SKM-1 (cell line): Measurements from ENCODE around the gene MT1B.
"Not testable (repeated sequence)": the region's sequence is repeated elsewhere in the genome, so short reads cannot be mapped to it uniquely, and the experiment has no call there.

ENCODE experiments used
- DNase-seq: peaks from one replicate; lab custom pipeline; 2025; ENCODE audit not compliant: unreplicated experiment; lab: John Stamatoyannopoulos, UW

Gene MT1B

DNA sequence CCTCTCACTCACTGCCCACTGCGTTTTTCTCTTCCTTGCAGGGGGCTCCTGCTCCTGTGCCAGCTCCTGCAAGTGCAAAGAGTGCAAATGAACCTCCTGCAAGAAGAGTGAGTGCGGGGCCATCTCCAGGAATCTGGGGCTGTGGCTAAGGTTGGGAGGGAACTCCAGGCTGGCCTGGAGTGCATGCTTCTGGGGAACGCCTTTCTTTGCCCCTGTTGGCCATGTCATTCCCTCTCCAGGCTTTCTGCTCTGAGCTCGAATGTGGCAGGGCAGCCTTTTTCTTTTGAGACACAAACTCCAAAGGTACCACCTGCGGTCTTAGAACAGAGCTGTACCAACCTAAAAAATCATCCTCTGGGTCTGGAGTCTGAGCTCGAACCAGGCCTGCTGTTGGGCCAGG, 33.5 kb upstream of the MT1B start:
- no peak for DNase-seq

DNA sequence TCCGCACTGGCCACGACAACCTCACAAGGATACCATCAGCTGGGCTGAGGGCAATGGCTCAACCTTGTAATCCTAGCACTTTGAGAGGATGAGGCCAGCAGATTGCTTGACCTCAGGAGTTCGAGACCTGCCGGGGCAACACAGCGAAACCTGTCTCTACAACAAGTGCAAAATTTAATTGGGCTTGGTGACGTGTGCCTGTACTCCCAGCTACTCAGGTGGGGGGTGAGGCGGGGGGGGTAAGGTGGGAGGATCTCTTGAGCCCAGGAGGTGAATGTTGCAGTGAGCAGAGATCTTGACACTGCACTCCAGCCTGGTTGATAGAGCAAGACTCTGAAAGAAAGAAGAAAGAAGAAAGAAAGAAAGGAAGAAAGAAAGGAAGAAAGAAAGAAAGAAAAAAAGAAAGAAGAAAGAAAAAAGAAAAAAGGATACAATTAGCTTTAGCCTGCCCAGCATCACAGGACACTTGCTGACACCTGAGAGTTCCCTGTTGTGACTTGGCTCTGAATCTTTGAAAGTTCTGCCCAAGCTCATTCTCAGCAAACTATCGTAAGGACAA, 31.3 kb upstream of the MT1B start:
- no peak for DNase-seq

DNA sequence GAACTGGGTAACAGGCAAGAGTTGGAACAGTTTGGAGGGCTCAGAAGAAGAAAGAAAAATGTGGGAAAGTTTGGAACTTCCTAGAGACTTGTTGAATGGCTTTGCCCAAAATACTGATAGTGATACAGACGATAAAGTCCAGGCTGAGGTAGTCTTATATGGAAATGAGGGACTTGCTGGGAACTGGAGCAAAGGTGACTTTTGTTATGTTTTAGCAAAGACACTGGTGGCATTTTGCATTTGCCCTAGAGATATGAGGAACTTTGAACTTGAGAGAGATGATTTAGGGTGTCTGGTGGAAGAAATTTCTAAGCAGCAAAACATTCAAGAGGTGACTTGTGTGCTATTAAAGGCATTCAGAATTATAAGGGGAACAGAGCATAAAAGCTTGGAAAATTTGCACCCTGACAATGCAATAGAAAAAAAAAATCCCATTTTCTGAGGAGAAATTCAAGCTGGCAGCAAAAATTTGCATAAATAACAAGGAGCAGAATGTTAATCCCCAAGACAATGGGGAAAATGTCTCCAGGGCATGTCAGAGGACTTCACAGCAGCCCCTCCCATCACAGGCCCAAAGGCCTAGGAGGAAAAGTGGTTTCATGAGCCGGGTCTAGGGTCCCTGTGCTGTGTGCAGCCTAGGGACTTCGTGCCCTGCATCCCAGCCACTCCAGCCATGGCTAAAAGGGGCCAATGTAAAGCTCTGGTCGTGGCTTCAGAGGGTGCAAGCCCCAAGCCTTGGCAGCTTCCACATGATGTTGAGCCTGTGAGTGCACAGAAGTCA, 29.8 kb upstream of the MT1B start:
- not testable (repeated sequence) for DNase-seq

DNA sequence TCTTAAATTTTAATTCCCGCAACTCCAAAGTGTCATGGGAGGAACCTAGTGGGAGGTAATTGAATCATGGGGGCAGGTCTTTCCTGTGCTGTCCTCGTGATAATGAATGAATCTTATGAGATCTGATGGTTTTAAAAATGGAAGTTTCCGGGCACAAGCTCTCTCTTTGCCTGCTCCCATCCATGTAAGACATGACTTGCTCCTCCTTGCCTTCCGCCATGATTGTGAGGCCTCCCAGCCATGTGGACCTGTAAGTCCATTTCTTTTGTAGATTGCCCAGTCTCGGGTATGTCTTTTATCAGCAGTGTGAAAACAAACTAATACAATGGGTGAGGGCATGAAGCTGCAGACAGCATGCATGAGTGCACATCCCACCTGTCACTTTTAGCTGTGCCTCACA, 28.5 kb upstream of the MT1B start:
- not testable (repeated sequence) for DNase-seq

DNA sequence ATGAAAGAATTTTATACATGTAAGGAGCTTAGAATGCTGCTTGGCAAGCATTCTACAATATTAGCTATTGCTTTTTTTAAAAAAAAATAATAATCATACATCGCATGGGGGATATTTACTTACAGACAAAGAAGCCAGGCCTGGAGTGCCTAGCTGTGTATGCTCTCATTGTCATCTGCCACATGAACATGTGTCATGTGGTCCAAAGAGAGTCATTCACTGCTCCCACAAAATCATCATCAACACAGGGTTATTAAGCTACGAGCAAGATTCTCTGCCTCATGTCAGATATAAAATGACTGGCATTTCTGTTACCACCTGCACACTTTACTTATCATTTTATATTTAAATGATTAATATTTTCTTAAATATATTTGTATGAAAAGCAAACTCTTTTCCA, 28.0 kb upstream of the MT1B start:
- DNase-seq = no peak

DNA sequence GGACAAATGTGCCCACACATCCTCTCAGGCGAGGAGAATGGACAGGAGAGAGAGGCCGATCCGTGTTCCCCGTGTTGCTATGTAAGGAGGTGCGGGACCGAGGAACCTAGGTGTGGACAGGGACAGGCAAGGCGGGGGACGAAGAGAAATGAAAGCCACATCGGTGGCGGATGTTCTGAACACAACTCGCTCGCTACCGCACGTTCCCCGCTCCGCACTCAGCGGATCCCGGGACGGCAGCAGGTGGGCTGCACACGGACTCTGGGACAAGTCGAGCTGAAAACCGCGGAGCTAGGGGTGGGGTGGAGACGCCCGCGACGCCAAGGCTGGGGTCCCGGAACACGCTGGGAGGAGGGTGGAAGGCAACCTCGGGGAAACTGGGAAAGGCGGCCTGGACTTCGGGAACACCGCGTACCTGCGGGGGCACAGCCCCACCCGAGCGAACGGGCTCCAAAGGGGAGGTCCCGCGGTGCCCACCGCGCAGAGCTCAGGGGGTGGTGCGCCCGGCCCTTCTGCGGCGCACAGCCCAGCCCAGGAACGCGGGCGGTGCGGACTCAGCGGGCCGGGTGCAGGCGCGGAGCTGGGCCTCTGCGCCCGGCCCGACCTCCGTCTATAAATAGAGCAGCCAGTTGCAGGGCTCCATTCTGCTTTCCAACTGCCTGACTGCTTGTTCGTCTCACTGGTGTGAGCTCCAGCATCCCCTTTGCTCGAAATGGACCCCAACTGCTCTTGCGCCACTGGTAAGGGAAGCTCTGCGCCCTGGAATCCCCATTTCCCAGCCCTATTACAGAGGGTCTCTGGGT, 26.3 kb upstream of the MT1B start, which contains the start of gene MT1E:
Gene MT1E, plus strand, starts transcription at position 642 of the 803 bp plus-strand sequence. Its CDS starts 71 bp downstream, at position 713.
- peak; percentile 25 for DNase-seq

DNA sequence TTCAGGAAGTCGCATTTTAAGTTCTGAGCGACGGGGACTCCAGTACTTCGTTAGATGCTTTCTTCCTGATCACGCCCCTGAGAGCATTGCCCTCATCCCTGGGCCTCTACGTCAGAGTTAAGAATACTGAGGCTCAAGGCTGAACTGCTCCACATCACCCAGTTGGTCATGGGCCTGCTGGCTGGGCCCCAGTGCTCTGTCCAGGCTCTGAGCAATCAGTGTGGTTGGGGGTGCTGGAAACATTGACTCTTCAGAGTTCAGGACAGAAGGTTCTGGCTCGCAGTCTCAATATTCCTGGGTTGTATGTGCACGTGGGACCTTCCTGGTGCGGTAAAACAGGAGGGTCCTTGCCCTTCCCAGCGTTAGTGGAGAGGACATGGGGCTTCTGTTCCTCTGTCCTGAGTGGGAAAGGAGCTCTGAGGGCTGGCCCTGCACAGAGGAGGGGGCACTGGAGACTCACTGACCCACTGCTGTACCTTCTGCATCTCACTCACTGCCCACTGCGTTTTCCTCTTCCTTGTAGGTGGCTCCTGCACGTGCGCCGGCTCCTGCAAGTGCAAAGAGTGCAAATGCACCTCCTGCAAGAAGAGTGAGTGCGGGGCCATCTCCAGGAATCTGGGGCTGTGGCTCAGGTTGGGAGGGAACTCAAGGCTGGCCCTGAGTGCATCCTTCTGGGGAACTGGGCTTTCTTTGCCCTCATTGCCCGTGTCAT, 25.6 kb upstream of the MT1B start:
- no peak for DNase-seq

DNA sequence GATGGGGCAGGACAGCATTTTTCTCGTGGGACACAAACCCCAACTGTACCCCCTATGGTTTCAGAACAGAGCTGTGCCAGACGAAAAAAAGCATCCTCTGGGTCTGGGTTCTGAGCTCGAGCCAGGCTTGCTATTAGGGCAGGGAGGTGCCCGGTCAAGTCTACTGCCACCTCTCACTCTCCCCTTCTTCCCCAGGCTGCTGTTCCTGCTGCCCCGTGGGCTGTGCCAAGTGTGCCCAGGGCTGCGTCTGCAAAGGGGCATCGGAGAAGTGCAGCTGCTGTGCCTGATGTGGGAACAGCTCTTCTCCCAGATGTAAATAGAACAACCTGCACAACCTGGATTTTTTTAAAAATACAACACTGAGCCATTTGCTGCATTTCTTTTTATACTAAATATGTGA, 25.0 kb upstream of the MT1B start:
- no peak for DNase-seq

DNA sequence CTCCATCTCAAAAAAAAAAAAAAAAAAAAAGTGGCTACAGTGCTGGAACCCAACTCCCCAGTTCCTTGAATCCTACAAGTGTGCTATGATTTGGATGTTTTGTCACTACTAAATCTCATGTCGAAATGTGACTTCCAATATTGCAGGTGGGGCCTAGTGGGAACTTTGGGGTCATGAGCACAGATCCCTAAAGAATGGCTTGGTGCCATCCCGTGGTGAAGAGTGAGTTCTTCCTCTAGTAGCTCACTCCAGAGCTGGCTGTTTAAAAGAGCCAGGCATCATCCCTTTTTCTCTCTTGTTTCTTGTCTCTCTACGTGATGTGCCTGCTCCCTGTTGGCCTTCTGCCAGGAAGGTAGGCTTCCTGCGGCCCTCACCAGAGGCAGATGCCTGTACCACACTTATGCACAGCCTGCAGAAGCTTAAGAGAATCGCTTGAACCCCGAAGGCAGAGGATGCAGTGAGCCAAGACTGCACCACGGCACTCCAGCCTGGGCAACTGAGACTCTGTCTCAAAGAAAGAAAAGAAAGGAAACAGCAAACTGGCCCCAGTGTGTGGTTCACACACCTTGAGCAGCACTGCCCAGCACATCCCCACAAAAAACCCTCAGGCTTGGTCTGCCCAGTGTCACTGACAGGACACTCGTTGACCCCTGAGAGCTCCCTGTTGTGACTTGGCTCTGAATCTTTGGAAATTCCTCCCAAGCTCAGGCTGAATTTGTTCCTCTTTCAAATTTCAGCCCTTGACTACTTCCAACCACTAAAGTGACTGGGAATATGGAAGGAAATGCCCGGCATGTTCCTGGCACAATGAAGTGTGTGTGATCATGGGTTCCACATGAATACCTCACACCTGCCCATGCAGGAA, 23.0 kb upstream of the MT1B start:
- no peak for DNase-seq

DNA sequence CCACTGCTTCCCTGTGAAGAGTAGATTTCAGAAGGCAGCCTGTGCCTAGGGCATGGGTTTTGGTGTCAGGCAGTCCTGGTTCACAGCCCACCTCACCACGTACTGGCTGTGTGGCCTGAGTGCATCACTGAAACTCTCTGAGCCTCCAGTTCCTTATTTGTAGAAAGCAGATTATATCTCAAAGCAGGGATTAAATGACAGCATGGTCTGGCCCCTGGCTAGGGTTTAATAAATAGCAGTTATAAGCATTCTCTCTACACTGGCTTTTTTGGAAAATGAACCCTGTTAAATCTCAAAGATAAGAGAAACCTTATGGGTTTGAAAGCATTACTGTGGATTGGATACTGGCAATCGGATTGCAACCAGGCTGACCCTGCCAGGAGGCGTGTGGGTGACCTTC, 22.2 kb upstream of the MT1B start:
- no peak for DNase-seq

DNA sequence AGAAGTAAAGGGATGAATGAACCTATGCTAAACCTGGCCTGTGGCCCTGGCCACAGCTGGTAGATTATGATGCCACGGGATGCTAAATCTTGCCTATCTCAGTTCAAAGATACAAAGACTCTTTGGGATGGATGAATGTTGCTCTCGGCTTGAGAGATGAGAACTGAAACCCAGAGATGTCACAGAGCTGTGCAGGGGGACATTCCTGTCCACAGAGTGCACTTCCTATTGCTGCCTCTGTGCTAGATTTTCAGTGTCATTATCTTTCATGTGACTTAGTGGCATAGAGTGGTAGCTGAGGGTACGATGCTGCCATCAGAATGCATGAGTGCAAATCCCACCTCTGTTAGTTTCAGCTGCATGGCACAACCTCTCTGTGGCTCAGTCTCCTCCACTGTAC, 21.6 kb upstream of the MT1B start:
- no peak for DNase-seq

DNA sequence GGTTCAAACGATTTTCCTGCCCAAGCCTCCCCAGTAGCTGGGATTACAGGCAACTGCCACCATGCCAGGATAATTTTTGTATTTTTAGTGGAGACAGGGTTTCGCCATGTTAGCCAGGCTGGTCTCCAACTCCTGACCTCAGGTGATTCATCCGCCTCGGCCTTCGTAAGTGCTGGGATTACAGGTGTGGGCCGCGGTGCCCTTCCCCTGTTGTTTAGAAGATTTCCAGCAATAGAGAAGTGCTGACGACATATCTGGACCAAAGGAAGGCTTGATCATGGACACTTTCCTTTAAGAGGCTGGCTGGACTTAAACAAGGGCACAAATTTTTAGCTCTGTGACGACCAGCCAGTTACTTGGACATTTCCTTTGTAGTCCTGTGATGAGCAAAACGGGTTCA, 20.5 kb upstream of the MT1B start:
- DNase-seq = no peak

DNA sequence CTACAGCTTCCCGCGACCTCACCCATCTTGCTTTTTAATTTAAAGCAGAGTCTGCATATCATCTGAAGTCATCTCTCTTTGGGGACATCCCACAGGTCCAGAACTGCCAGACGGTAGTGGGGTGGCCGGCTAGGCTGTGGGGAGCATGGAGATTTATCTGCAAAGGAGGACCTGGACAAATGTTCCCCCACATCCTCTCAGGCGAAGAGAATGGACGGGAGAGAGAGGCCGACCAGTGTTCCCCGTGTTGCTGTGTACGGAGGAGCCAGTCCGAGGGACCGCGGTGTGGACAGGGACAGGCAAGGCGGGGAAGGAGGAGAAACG, 19.9 kb upstream of the MT1B start:
- no peak for DNase-seq

DNA sequence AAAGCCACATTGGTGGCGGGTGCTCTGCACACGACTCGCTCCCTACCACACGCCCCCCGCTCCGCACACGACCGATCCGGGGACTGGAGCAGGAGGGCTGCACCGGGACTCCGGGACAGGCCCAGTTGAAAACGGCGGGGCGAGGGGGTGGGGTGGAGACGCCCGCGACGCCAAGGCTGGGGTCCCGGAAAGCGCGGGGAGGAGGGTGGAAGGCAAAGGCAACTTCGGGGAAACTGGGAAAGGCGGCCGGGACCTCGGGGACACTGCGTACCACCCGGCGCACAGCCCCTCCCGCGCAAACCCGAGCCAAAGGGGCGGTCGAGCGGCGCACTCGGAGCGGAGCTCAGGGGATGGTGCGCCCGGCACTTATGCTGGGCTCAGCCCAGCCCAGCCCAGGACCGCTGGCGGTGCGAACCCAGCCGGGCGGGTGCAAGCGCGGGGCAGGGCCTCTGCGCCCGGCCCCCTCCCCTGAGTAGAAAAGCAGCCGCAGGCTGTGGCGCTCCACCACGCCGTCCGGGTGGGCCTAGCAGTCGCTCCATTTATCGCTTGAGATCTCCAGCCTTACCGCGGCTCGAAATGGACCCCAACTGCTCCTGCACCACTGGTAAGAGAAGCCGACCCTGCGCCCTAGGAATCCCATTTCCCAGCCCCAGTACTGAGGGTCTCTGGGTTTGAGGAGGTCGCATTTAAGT, 19.4 kb upstream of the MT1B start, which contains the start of gene MT1M:
Gene MT1M, plus strand, starts transcription at position 504 of the 692 bp plus-strand sequence. Its CDS starts 73 bp downstream, at position 577.
- no peak for DNase-seq

DNA sequence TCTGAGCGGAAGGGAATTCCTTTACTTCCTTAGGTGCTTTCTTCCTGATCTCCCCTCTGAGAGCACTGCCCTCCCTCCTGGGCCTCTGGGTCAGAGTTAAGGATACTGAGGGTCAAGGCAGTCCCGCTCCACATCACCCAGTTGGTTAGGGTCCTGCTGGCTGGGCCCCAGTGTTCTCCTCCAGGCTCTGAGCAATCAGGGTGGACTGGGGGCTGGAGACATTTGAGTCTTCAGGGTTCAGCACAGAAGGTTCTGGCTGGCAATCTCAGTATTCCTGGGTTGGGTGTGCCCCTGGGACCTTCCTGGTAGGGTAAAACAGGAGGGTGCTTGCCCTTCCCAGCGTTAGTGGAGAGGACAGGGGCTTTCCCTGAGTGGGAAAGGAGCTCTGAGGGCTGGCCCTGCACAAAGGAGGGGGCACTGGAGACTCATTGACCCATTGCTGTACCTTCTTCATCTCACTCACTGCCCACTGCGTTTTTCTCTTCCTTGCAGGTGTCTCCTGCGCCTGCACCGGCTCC, 18.8 kb upstream of the MT1B start:
- no peak for DNase-seq

DNA sequence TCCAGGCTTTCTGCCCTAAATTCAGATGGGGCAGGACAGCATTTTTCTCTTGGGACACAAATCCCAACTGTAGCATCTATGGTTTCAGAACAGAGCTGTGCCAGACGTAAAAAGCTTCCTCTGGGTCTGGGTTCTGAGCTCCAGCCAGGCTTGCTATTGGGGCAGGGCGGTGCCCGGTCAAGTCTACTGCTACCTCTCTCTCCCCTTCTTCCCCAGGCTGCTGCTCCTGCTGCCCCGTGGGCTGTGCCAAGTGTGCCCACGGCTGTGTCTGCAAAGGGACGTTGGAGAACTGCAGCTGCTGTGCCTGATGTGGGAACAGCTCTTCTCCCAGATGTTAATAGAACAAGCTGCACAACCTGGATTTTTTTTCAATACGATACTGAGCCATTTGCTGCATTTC, 18.2 kb upstream of the MT1B start:
- DNase-seq = no peak

DNA sequence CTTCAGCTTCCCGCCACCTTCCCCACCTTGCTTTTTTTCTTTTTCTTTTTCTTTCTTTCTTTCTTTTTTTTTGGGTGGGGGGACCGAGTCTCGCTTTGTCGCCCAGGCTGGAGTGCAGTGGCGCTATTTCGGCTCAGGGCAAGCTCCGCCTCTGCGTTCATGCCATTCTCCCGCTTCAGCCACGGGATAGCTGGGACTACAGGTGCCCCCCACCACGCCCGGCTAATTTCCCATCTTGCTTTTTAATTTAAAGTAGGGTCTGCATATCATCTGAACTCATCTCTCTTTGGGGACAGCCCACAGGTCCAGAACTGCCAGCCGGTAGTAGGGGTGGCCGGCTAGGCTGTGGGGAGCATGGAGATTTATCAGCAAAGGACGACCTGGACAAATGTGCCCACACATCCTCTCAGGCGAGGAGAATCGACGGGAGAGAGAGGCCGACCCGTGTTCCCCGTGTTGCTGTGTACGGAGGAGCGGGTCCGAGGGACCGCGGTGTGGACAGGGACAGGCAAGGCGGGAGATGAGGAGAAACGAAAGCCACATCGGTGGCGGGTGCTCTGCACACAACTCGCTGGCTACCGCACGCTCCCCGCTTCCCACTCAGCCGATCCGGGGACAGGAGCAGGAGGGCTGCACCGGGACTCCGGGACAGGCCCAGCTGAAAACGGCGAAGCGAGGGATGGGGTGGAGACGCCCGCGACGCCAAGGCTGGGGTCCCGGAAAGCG, 16.8 kb upstream of the MT1B start:
- no peak for DNase-seq

DNA sequence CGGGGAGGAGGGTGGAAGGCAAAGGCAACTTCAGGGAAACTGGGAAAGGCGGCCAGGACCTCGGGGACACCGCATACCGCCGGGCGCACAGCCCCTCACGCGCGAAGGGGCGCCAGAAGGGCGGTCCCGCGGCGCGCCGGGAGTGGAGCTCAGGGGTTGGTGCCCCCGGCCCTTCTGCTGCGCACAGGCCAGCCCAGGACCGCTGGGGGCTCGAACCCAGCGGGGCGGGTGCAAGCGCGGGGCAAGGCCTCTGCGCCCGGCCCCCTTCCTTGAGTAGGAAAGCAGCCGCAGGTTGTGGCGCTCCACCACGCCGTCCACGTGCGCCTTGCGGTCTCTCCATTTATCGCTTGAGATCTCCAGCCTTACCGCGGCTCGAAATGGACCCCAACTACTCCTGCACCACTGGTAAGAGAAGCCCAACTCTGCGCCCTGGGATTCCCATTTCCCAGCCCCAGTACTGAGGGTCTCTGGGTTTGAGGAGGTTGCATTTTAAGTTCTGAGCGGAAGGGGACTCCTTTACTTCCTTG, 16.2 kb upstream of the MT1B start:
- DNase-seq = no peak
